Lung (tissue), 12 donors: Measurements from ENCODE around the gene MICA. TPM values are rescaled to one million over a fixed set of nuclear protein-coding genes. Genes with fewer than 3 reads are reported as not detected.

Experiments
- ATAC-seq: fragments of 200-7000 bp; cut with Tn5 transposase; one replicate; pipeline ENCODE4 v1.9.1; 2020; ENCODE audit warnings: moderate number of reproducible peaks; ENCODE audit not compliant: insufficient read depth, low FRiP score
- DNase-seq, 3 donors: peaks; one replicate each; pipeline ENCODE4 v3.0.0-alpha.2; 2013 to 2017
- H3K27ac ChIP-seq, 2 donors: one replicate each; pipeline ENCODE4 v1.5.1; 2013; ENCODE audit warnings: mild to moderate bottlenecking in 2 of 2, moderate library complexity in 2 of 2, control low read depth in 1 of 2, inconsistent platforms in 1 of 2, low read depth in 1 of 2, low read length in 1 of 2
- H3K27me3 ChIP-seq, 3 donors: one replicate each; pipeline ENCODE4 v1.5.1; 2013; ENCODE audit warnings: low read length in 2 of 3; ENCODE audit not compliant: control insufficient read depth in 3 of 3, insufficient read depth in 3 of 3
- H3K36me3 ChIP-seq, 4 donors: one replicate each; pipeline ENCODE4 v1.5.1; 2013; ENCODE audit warnings: low read length in 4 of 4, mild to moderate bottlenecking in 1 of 4, moderate library complexity in 1 of 4; ENCODE audit not compliant: control insufficient read depth in 4 of 4, insufficient read depth in 4 of 4
- H3K4me1 ChIP-seq, 5 donors: one replicate each; pipeline ENCODE4 v1.5.1; 2013; ENCODE audit warnings: low read length in 5 of 5, mild to moderate bottlenecking in 2 of 5, moderate library complexity in 1 of 5; ENCODE audit not compliant: control insufficient read depth in 5 of 5, insufficient read depth in 5 of 5
- H3K4me3 ChIP-seq: one replicate; pipeline ENCODE4 v1.5.1; 2013; ENCODE audit warnings: mild to moderate bottlenecking, control low read depth, moderate library complexity
- H3K9ac ChIP-seq, 2 donors: one replicate each; pipeline ENCODE4 v1.5.1; 2013; ENCODE audit warnings: low read length in 2 of 2, control low read depth in 1 of 2; ENCODE audit not compliant: insufficient read depth in 1 of 2
- H3K9me3 ChIP-seq, 4 donors: one replicate each; pipeline ENCODE4 v1.5.1; 2013; ENCODE audit warnings: low read length in 3 of 4, mild to moderate bottlenecking in 1 of 4, moderate library complexity in 1 of 4; ENCODE audit not compliant: control insufficient read depth in 4 of 4, insufficient read depth in 3 of 4
- WGBS, 2 donors: extraction: QIAGEN DNeasy Blood & Tissue Kit; methylation state at CpG; one replicate each; pipeline ENCODE4 v1.1.7; 2013; 5-methylcytosine and 5-hydroxymethylcytosine counted together
- polyA plus RNA-seq, 2 donors: library from polyadenylated mRNA; stranded (reverse); fragments of 200-250 nt; gene quantifications; one replicate each; pipeline ENCODE4 v1.2.1, GENCODE V29; 2013
- total RNA-seq, 2 donors: library from RNA; depleted of rRNA in 1 of 2; stranded (reverse); fragments of >200 nt in 1 of 2; gene quantifications; one replicate each; pipeline ENCODE4 v1.2.1, GENCODE V29; 2014 to 2021
- TF ChIP-seq, protein P1 (sequence below): IDR thresholded peaks from 2 replicates; pipeline ENCODE4 v1.5.1; 2012; ENCODE audit warnings: mild to moderate bottlenecking; ENCODE audit errors: control extremely low read depth, extremely low read depth
- donor health status: control.
- donor health status: control.
- donor health status: Bipolar disorder and iron deficiency.
- donor health status: healthy.
- donor health status: DM: yes; HTN: yes; CAD: no.

The MICA gene
- total and polyA plus RNA-seq, 4 donors = 16.5 to 48.2 (median 27.8) TPM

GRCh38 chr6:31362751-31363150, 40.6 kb upstream of the MICA start:
- 37 to 56% methylated on average over 5 of the region's 5 CpGs for WGBS, 2 donors
- TF ChIP-seq, protein P1, sequence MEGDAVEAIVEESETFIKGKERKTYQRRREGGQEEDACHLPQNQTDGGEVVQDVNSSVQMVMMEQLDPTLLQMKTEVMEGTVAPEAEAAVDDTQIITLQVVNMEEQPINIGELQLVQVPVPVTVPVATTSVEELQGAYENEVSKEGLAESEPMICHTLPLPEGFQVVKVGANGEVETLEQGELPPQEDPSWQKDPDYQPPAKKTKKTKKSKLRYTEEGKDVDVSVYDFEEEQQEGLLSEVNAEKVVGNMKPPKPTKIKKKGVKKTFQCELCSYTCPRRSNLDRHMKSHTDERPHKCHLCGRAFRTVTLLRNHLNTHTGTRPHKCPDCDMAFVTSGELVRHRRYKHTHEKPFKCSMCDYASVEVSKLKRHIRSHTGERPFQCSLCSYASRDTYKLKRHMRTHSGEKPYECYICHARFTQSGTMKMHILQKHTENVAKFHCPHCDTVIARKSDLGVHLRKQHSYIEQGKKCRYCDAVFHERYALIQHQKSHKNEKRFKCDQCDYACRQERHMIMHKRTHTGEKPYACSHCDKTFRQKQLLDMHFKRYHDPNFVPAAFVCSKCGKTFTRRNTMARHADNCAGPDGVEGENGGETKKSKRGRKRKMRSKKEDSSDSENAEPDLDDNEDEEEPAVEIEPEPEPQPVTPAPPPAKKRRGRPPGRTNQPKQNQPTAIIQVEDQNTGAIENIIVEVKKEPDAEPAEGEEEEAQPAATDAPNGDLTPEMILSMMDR = no peak
- no peak for ATAC-seq
- Histone ChIP-seq H3K27me3 (peaks cover 0 to 47% (median 27%) of the 10 kb centered on the region in 3 donors), H3K4me1 (peaks cover 0 to 5% (median 0%) of the 10 kb centered on the region in 5 donors), H3K9ac (no peak overlapping the region), H3K27ac (no peak overlapping the region), H3K4me3 (no peak overlapping the region), H3K36me3 (no peaks in the 10 kb centered on the region), H3K9me3 (no peaks in the 10 kb centered on the region)
- DNase-seq = no peak

DNA sequence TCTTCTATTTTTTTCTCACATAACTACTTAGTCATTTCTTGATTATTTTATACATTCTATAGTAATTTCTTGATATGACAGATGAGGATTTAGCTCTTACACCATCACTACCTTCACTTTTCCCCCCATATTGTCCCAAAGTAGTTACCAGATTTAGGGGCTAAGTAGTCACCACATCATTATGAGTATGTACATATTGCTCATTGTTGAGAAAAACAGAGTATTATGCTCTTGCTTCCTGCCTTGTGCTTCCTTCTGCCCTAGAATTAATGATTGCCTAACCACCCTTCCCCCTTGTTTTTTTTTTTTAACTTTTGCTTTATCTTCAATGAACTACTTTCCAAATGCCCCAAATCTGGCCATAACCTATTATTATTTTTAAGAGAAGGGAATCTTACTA, 39.6 kb upstream of the MICA start:
- no peak for DNase-seq
- no peak for ATAC-seq
- Histone ChIP-seq H3K27ac (no peak overlapping the region), H3K4me1 (peaks cover 0 to 5% (median 0%) of the 10 kb centered on the region in 5 donors), H3K27me3 (peaks cover 0 to 40% (median 27%) of the 10 kb centered on the region in 3 donors), H3K9ac (no peak overlapping the region), H3K9me3 (no peaks in the 10 kb centered on the region), H3K4me3 (no peak overlapping the region), H3K36me3 (no peaks in the 10 kb centered on the region)
- TF ChIP-seq, protein P1 = no peak

DNA sequence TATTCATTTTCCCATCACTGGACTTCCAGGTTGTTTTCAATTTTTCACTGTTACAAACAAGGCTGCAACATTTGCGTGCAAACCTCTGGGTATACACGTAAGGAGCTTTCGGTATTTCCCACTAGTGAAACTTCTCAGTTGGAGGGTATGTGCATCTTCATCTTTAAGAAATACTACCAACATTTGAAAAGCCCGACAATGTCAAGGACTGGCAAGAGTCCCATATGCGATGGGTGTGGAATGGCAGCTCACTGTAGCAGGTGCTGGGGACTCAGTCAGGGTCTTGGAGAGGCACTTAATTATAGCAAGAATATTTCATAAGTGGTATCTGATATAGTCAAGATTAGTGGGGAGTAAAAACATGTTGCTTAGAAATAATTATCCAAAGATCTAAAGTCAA, 37.5 kb upstream of the MICA start:
- H3K4me3 ChIP-seq = no peak overlapping the region
- H3K9me3 ChIP-seq = no peaks in the 10 kb centered on the region
- DNase-seq (no peak), ATAC-seq (no peak)
- H3K4me1 ChIP-seq = peaks cover 0 to 5% (median 0%) of the 10 kb centered on the region in 5 donors
- H3K27ac ChIP-seq = no peak overlapping the region
- no peak overlapping the region for H3K9ac ChIP-seq
- TF ChIP-seq, protein P1 = no peak
- WGBS, 2 donors = 73 to 89% methylated on average over 5 of the region's 5 CpGs
- peaks cover 0 to 33% (median 19%) of the 10 kb centered on the region in 3 donors for H3K27me3 ChIP-seq
- no peaks in the 10 kb centered on the region for H3K36me3 ChIP-seq
